A673 (cell line): ENCODE data around the gene MGLL.

Experiments
- CTCF ChIP-seq: fragments of 300-800, 200-600 bp; sonication (generic); conservative IDR thresholded peaks from 2 replicates; pipeline ENCODE4 v1.5.1; 2017; ENCODE audit warnings: low read depth, mild to moderate bottlenecking, antibody characterized with exemption, low read length, moderate library complexity, mixed read lengths
- EZH2 ChIP-seq: fragments of 200-600 bp; sonication (generic); IDR thresholded peaks from 2 replicates; pipeline ENCODE4 v1.6.1; 2017; ENCODE audit warnings: borderline replicate concordance, low read depth, mild to moderate bottlenecking, mixed read lengths, antibody characterized with exemption, low read length; ENCODE audit not compliant: poor library complexity, severe bottlenecking

GRCh38 chr3:127746400-127747057, 75.8 kb downstream of the MGLL start:
- no peak for TF ChIP-seq CTCF
- TF ChIP-seq EZH2: no peak
